Smooth muscle cell (in vitro differentiated cells): ENCODE results near the gene GNPNAT1. TPM values are rescaled to one million over a fixed set of nuclear protein-coding genes. Genes with fewer than 3 reads are reported as not detected.

Experiments
- DNase-seq: peaks from one replicate; lab custom pipeline; 2025; ENCODE audit not compliant: unreplicated experiment; lab: John Stamatoyannopoulos, UW
- H2AFZ ChIP-seq: fragments of 200-600 bp; sonication (generic); 2 replicates; pipeline ENCODE4 v1.6.0; 2016; ENCODE audit warnings: antibody characterized with exemption, low read depth, mild to moderate bottlenecking
- H3F3A ChIP-seq: fragments of 200-600 bp; sonication (generic); 2 replicates; pipeline ENCODE4 v1.6.0; 2017; ENCODE audit warnings: antibody characterized with exemption, low read depth
- H3K27ac ChIP-seq: fragments of 200-600 bp; sonication (generic); 2 replicates; pipeline ENCODE4 v1.5.1; 2016; ENCODE audit warnings: low read depth, mild to moderate bottlenecking
- H3K27me3 ChIP-seq: fragments of 200-600 bp; sonication (generic); 2 replicates; pipeline ENCODE4 v1.6.1; 2016; ENCODE audit warnings: low read depth, mild to moderate bottlenecking
- H3K36me3 ChIP-seq: fragments of 200-600 bp; sonication (generic); 2 replicates; pipeline ENCODE4 v1.5.1; 2016; ENCODE audit warnings: low read depth
- H3K4me1 ChIP-seq: fragments of 200-600 bp; sonication (generic); 2 replicates; pipeline ENCODE4 v1.5.1; 2016; ENCODE audit warnings: low read depth
- H3K4me2 ChIP-seq: fragments of 200-600 bp; sonication (generic); 2 replicates; pipeline ENCODE4 v1.6.0; 2016; ENCODE audit warnings: mild to moderate bottlenecking
- H3K4me3 ChIP-seq: fragments of 200-600 bp; sonication (generic); 2 replicates; pipeline ENCODE4 v1.5.1; 2016; ENCODE audit warnings: mild to moderate bottlenecking
- H3K79me2 ChIP-seq: fragments of 200-600 bp; sonication (generic); 2 replicates; pipeline ENCODE4 v1.6.0; 2016; ENCODE audit warnings: low read depth, mild to moderate bottlenecking
- H3K9ac ChIP-seq: fragments of 200-600 bp; sonication (generic); 2 replicates; pipeline ENCODE4 v1.6.0; 2016; ENCODE audit warnings: low read depth
- H3K9me3 ChIP-seq: fragments of 200-600 bp; sonication (generic); replicated peaks from 2 replicates; pipeline ENCODE4 v1.5.1; 2016; ENCODE audit warnings: low read depth
- H4K20me1 ChIP-seq: fragments of 200-600 bp; sonication (generic); 2 replicates; pipeline ENCODE4 v1.6.0; 2016; ENCODE audit warnings: low read depth
- CTCF ChIP-seq: fragments of 200-600 bp; sonication (generic); IDR thresholded peaks from 2 replicates; pipeline ENCODE4 v1.5.1; 2017; ENCODE audit warnings: borderline replicate concordance, mild to moderate bottlenecking, antibody characterized with exemption; ENCODE audit not compliant: insufficient read depth, poor library complexity, severe bottlenecking
- WGBS: methylation state at CpG from one replicate; pipeline ENCODE4 v1.1.7; 2016; ENCODE audit warnings: low lambda C conversion rate; 5-methylcytosine and 5-hydroxymethylcytosine counted together
- polyA plus RNA-seq: library from polyadenylated mRNA; unstranded; fragments of >200 nt; fragmentation: Nextera tagmentation; extraction: Ambion mirVana; gene quantifications from 2 replicates; pipeline ENCODE4 v1.2.1, GENCODE V29; 2016
- total RNA-seq: library from RNA; depleted of rRNA; stranded (reverse); fragments of >200 nt; gene quantifications from 2 replicates; pipeline ENCODE4 v1.2.3, GENCODE V29; 2014

The GNPNAT1 gene
- total and polyA plus RNA-seq, 2 experiments from 2014 or later = 18.3 to 22.9 TPM

GRCh38 chr14:52780893-52781292, 10.5 kb downstream of the GNPNAT1 start:
- no peak overlapping the region for H2AFZ ChIP-seq
- TF ChIP-seq CTCF = no peak
- H4K20me1 ChIP-seq = no peaks in the 10 kb centered on the region
- DNase-seq = no peak
- H3K36me3 ChIP-seq = peaks cover 3% of the 10 kb centered on the region
- peak overlapping the region; percentile 13 for H3K27ac ChIP-seq
- no peaks in the 10 kb centered on the region for H3F3A ChIP-seq
- no peaks in the 10 kb centered on the region for H3K4me1 ChIP-seq
- no peaks in the 10 kb centered on the region for H3K27me3 ChIP-seq
- no peak overlapping the region for H3K4me2 ChIP-seq
- no peak overlapping the region for H3K9ac ChIP-seq
- H3K79me2 ChIP-seq = peaks cover 5% of the 10 kb centered on the region
- no peak overlapping the region for H3K4me3 ChIP-seq
- H3K9me3 ChIP-seq = no peaks in the 10 kb centered on the region
- 100% methylated on average over 1 of the region's 1 CpG for WGBS

- Histone ChIP-seq H3K4me3 (no peak overlapping the region), H3K27me3 (no peaks in the 10 kb centered on the region), H3K79me2 (no peaks in the 10 kb centered on the region), H2AFZ (no peak overlapping the region), H3K36me3 (peaks cover 3% of the 10 kb centered on the region), H3K9ac (no peak overlapping the region), H3K9me3 (no peaks in the 10 kb centered on the region), H3K4me2 (no peak overlapping the region), H4K20me1 (no peaks in the 10 kb centered on the region), H3K27ac (no peak overlapping the region), H3K4me1 (no peaks in the 10 kb centered on the region), H3F3A (peaks cover 7% of the 10 kb centered on the region)
- WGBS = 87% methylated on average over 7 of the region's 7 CpGs
- TF ChIP-seq CTCF = no peak
- DNase-seq = no peak
Observed at GRCh38 chr14:52778702-52779101, 12.7 kb downstream of the GNPNAT1 start.

GRCh38 chr14:52776816-52777215, 14.6 kb downstream of the GNPNAT1 start:
- no peak for TF ChIP-seq CTCF

GRCh38 chr14:52769887-52770286, 21.5 kb downstream of the GNPNAT1 start:
- no peaks in the 10 kb centered on the region for H3K79me2 ChIP-seq
- TF ChIP-seq CTCF = no peak
- no peaks in the 10 kb centered on the region for H4K20me1 ChIP-seq
- no peak overlapping the region for H3K9ac ChIP-seq
- no peak for DNase-seq
- peaks cover 6% of the 10 kb centered on the region for H3F3A ChIP-seq
- no peak overlapping the region for H3K4me2 ChIP-seq
- H3K9me3 ChIP-seq = no peaks in the 10 kb centered on the region
- no peak overlapping the region for H3K4me3 ChIP-seq
- no peaks in the 10 kb centered on the region for H3K4me1 ChIP-seq
- H2AFZ ChIP-seq = no peak overlapping the region
- H3K27ac ChIP-seq = no peak overlapping the region
- H3K36me3 ChIP-seq = peaks cover 19% of the 10 kb centered on the region
- H3K27me3 ChIP-seq = no peaks in the 10 kb centered on the region

More at GRCh38 chr14:52776816-52777215, 14.6 kb downstream of the GNPNAT1 start:
- Histone ChIP-seq H3K9me3 (no peaks in the 10 kb centered on the region), H3K27ac (no peak overlapping the region), H3K4me1 (no peaks in the 10 kb centered on the region), H2AFZ (no peak overlapping the region), H3K4me3 (no peak overlapping the region), H3K9ac (no peak overlapping the region), H3F3A (peaks cover 7% of the 10 kb centered on the region), H4K20me1 (no peaks in the 10 kb centered on the region), H3K4me2 (no peak overlapping the region), H3K79me2 (no peaks in the 10 kb centered on the region), H3K27me3 (no peaks in the 10 kb centered on the region), H3K36me3 (peaks cover 3% of the 10 kb centered on the region)
- WGBS = 88% methylated on average over 7 of the region's 7 CpGs
- DNase-seq = no peak
